Spleen (tissue), 7 donors: Measurements from ENCODE around the gene MGME1.

Experiments used
- CTCF ChIP-seq, 11 experiments: fragments of 200-600 bp in 7 of 11; fragments of 450-650 bp in 4 of 11; sonication (generic) in 4 of 11; IDR thresholded peaks in 8 of 11; conservative IDR thresholded peaks in 3 of 11; 1 replicate in 7 of 11; 2 replicates in 4 of 11; pipeline versions ENCODE4 v1.4.0 to v1.8.0; 2016 to 2021; ENCODE audit warnings: antibody characterized with exemption in 11 of 11, inconsistent platforms in 4 of 11, mild to moderate bottlenecking in 1 of 11
- POLR2A ChIP-seq, 3 donors: fragments of 450-650 bp; IDR thresholded peaks; one replicate each; pipeline ENCODE4 v1.5.1; 2017; ENCODE audit warnings: antibody characterized with exemption in 3 of 3, mild to moderate bottlenecking in 1 of 3
- POLR2AphosphoS5 ChIP-seq, 3 donors: sonication (generic); formaldehyde crosslinking; IDR thresholded peaks; one replicate each; pipeline ENCODE4 v1.5.1; 2017; ENCODE audit warnings: antibody characterized with exemption in 3 of 3
- donor health status: DM: no; HTN: no; CAD: no; lungs with moderate emphysema.
- donor health status: DM: no; HTN: no; CAD: no.
- donor health status: DM: no; HTN: no; CAD: no.

- no peak for TF ChIP-seq CTCF (IDR thresholded peaks at IDR 0.05 in 8 of 11, conservative IDR thresholded peaks at IDR 0.05 in 3 of 11)
- TF ChIP-seq POLR2A (IDR thresholded peaks at IDR 0.05) = no peak
- TF ChIP-seq POLR2AphosphoS5 (IDR thresholded peaks at IDR 0.05) = no peak
These were observed 13.5 kb upstream of the MGME1 start for GRCh38 chr20:17955302-17955701.
